ENCODE measurements around the gene ARL13B. TPM values are rescaled to one million over a fixed set of nuclear protein-coding genes. Genes with fewer than 3 reads are reported as not detected.

ARL13B gene
- total RNA-seq, 1 donor from 2014 or later = 13.5 TPM

- Histone ChIP-seq H3K9me3 (no peaks in the 10 kb centered on the region), H3K27ac (no peak overlapping the region), H3K36me3 (no peaks in the 10 kb centered on the region), H3K4me1 (no peaks in the 10 kb centered on the region), H3K27me3 (no peaks in the 10 kb centered on the region), H3K4me3 (no peak overlapping the region)
- TF ChIP-seq, protein P1, sequence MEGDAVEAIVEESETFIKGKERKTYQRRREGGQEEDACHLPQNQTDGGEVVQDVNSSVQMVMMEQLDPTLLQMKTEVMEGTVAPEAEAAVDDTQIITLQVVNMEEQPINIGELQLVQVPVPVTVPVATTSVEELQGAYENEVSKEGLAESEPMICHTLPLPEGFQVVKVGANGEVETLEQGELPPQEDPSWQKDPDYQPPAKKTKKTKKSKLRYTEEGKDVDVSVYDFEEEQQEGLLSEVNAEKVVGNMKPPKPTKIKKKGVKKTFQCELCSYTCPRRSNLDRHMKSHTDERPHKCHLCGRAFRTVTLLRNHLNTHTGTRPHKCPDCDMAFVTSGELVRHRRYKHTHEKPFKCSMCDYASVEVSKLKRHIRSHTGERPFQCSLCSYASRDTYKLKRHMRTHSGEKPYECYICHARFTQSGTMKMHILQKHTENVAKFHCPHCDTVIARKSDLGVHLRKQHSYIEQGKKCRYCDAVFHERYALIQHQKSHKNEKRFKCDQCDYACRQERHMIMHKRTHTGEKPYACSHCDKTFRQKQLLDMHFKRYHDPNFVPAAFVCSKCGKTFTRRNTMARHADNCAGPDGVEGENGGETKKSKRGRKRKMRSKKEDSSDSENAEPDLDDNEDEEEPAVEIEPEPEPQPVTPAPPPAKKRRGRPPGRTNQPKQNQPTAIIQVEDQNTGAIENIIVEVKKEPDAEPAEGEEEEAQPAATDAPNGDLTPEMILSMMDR (IDR thresholded peaks at IDR 0.05) = no peak
- no peak for TF ChIP-seq POLR2A (IDR thresholded peaks at IDR 0.05)
- TF ChIP-seq POLR2AphosphoS5 (IDR thresholded peaks at IDR 0.05; ENCODE audit: insufficient read depth in 1 of 2, low read depth in 1 of 2) = no peak
- intact Hi-C loops (cut with DNase I) = no loop called here
- DNase-seq (ENCODE audit: extremely low spot score in 2 of 2) = no peak
Observed at GRCh38 chr3:93988764-93989163, 8.8 kb downstream of the ARL13B start.

DNA sequence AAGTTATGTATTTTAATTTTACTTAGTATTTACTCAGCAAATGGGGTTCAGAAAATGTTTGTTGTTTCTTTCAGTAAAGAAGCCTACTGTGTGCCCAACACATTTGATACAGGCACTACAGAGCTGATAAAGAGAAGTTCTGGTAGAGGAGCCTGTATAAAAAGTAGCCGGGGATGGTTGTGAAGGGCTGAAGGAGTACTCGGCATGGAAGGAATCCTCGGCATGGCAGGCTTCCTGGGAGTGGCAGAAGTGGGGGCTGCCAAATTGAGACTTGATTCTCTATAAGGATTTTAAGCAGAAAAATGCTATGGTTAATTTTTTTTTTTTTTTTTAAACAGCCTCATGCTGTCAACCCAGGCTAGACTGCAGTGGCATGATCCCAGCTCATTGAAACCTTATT lies 9.3 kb downstream of the ARL13B start:
- H3K27me3 ChIP-seq = no peaks in the 10 kb centered on the region
- no peak overlapping the region for H3K27ac ChIP-seq
- no peak for DNase-seq (ENCODE audit: extremely low spot score in 2 of 2)
- intact Hi-C loops (cut with DNase I) = no loop called here
- H3K4me1 ChIP-seq = no peaks in the 10 kb centered on the region
- no peaks in the 10 kb centered on the region for H3K36me3 ChIP-seq
- TF ChIP-seq, protein P1 (IDR thresholded peaks at IDR 0.05) = no peak
- no peak for TF ChIP-seq POLR2A (IDR thresholded peaks at IDR 0.05)
- TF ChIP-seq POLR2AphosphoS5 (IDR thresholded peaks at IDR 0.05; ENCODE audit: insufficient read depth in 1 of 2, low read depth in 1 of 2) = no peak
- H3K4me3 ChIP-seq = no peak overlapping the region
- no peaks in the 10 kb centered on the region for H3K9me3 ChIP-seq

DNA sequence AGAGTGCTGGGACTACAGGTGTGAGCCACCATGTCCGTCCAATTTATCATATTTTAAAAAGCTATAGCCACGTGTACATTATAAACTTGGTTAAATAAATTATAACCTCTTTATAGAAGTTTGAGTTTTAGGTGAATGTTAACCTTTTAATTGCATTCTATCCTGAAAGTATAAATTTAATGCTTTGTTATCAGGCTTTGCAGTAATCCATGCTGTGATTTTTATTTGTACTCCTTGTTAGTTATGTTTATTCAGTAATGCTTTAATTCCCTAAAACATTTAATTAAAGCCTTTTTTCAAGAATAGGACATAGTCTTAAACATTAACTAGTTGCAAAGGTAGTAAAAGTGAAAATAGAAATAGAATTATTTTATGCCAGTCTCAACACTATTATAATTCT lies 11.7 kb downstream of the ARL13B start:
- H3K4me1 ChIP-seq = no peaks in the 10 kb centered on the region
- H3K36me3 ChIP-seq = no peaks in the 10 kb centered on the region
- no peak for TF ChIP-seq POLR2A (IDR thresholded peaks at IDR 0.05)
- H3K27ac ChIP-seq = no peak overlapping the region
- intact Hi-C loops (cut with DNase I) = no loop called here
- H3K9me3 ChIP-seq = no peaks in the 10 kb centered on the region
- DNase-seq (ENCODE audit: extremely low spot score in 2 of 2) = no peak
- H3K4me3 ChIP-seq = no peak overlapping the region
- H3K27me3 ChIP-seq = no peaks in the 10 kb centered on the region

DNA sequence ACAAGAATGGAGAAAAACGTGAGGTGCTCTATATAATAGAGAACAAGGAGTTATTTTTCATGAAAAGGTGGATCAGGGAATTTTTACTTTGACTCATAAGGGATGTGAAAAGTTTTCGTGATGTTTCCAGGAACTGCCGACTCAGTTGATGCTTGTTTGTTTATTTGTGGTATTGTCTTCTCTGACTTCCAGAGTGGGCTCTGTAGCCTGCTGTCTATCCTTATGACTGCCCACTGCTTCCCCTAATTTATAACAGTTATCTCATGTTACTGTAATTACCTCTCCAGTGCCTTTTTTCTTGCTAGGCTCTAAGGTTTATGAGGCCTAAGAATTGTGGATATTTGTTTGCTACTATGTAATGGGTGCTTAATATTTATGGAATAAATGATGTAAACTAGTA lies 12.3 kb downstream of the ARL13B start:
- no peak overlapping the region for H3K4me3 ChIP-seq
- intact Hi-C loops (cut with DNase I) = no loop called here

GRCh38 chr3:93994056-93994455 lies 14.1 kb downstream of the ARL13B start:
- intact Hi-C loops (cut with DNase I) = no loop called here
- no peak for TF ChIP-seq POLR2AphosphoS5 (IDR thresholded peaks at IDR 0.05; ENCODE audit: insufficient read depth in 1 of 2, low read depth in 1 of 2)
- no peak for TF ChIP-seq POLR2A (IDR thresholded peaks at IDR 0.05)
- TF ChIP-seq, protein P1 (IDR thresholded peaks at IDR 0.05) = no peak
- Histone ChIP-seq H3K27ac (no peak overlapping the region), H3K27me3 (no peaks in the 10 kb centered on the region), H3K36me3 (no peaks in the 10 kb centered on the region), H3K9me3 (no peaks in the 10 kb centered on the region), H3K4me1 (no peaks in the 10 kb centered on the region), H3K4me3 (no peak overlapping the region)
- DNase-seq (ENCODE audit: extremely low spot score in 2 of 2) = no peak

More for the DNA sequence above, 12.3 kb downstream of the ARL13B start:
- no peak for DNase-seq (ENCODE audit: extremely low spot score in 2 of 2)
- Histone ChIP-seq H3K36me3 (no peaks in the 10 kb centered on the region), H3K4me1 (no peaks in the 10 kb centered on the region), H3K9me3 (no peaks in the 10 kb centered on the region), H3K27ac (no peak overlapping the region), H3K27me3 (no peaks in the 10 kb centered on the region)
- TF ChIP-seq, protein P1 (IDR thresholded peaks at IDR 0.05) = no peak
- TF ChIP-seq POLR2AphosphoS5 (IDR thresholded peaks at IDR 0.05; ENCODE audit: insufficient read depth in 1 of 2, low read depth in 1 of 2) (no peak), POLR2A (IDR thresholded peaks at IDR 0.05) (no peak)

GRCh38 chr3:94001191-94001590 lies 21.2 kb downstream of the ARL13B start:
- H3K36me3 ChIP-seq = no peaks in the 10 kb centered on the region
- intact Hi-C loops (cut with DNase I) = no loop called here
- no peak overlapping the region for H3K4me3 ChIP-seq
- H3K4me1 ChIP-seq = peaks cover 8% of the 10 kb centered on the region
- DNase-seq (ENCODE audit: extremely low spot score in 2 of 2) = no peak
- H3K9me3 ChIP-seq = no peaks in the 10 kb centered on the region
- TF ChIP-seq, protein P1 (IDR thresholded peaks at IDR 0.05) = no peak
- TF ChIP-seq POLR2A (IDR thresholded peaks at IDR 0.05) = no peak
- TF ChIP-seq POLR2AphosphoS5 (IDR thresholded peaks at IDR 0.05; ENCODE audit: insufficient read depth in 1 of 2, low read depth in 1 of 2) = no peak
- H3K27me3 ChIP-seq = no peaks in the 10 kb centered on the region
- H3K27ac ChIP-seq = no peak overlapping the region

All from vagina (tissue), 2 donors.